Stimulated activated CD8-positive, alpha-beta memory T cell treated with anti-CD3 and anti-CD28 coated beads, Interleukin-4, amount 100 ng/mL, for 48 hours (primary cell): Measurements from ENCODE around the gene TNFAIP8L1.

Experiments used
- DNase-seq: peaks from one replicate; pipeline ENCODE4 v3.0.0-alpha.2; 2020

TNFAIP8L1 gene

DNA sequence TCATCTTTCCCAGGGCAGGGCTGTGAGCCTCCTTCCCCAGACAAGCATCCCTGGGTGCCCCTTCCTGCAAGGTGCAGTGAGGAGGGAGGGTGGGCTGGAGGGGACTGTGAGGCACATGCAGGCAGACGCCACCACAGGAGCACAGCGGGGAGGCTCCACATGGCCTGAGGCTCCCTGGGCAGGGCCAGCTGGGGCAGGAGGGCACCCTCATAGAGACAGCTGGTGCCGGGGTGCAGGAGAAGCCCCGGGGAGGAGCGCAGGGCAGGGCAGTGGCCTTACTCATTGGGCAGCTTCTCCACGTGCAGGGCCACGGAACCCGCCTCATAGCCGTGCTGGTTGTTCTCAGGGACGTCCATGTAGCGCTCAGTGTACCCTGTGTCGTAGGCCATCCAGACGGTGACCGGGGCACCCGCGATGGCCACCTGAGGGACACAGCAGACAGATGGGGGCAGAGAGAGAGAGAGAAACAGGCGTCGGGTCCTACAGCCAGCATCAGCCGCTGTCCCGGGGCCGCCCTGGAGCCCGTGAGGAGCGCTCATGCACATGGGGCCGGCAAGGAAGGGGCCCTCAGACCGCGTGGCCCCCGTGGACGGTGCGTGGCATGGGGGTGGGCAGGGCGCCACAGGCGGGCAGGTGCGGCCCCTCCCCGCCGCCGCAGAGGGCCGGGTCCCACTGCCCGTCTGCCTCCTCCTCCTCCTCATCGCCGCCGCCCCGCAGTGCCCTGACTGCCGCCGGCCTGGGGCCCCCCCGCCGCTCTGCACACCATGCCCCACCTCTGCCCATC lies 43.3 kb downstream of the TNFAIP8L1 start:
- DNase-seq: no peak

GRCh38 chr19:4684312-4685095 lies 45.2 kb downstream of the TNFAIP8L1 start:
- no peak for DNase-seq

- no peak for DNase-seq
Observed at GRCh38 chr19:4686700-4687099, 47.4 kb downstream of the TNFAIP8L1 start.

DNA sequence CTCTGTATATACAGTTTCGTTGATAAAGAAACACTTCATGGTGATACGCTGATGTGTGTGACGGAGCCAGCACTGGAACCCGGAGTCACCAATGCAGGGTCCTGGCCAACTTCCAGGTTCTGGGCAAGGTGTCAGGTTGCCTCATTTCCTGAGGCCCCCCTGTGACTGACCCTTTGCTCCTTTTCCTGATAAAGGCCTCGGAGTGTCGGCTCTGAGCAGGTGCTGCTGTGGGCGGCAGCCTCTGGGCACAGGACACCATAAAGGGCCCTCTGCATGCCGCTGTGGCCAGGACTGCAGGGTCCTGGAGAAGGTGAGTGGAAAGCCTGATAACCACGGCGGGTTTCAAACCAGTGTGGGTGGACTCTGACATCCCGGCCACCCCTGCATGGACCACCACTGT lies 48.1 kb downstream of the TNFAIP8L1 start:
- no peak for DNase-seq

DNA sequence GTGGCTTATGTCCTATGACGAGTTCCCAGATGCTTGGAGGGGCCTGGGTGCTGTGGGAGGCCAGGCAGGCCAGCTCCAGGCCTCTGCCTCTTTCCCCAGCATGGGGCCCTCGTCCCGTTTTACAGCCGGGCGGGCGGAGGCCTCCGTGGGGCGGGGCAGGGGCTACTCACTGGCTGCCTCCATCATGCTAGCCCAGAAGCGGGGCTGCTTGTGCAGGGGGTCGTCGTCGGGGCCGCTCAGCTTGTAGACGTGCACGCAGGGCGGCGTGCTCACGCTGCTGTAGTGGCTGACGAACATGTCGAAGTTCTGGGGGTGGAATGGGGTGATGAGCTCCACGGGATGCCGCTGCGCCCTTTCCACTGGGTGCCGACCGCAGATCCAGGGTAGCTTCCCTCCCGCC lies 49.3 kb downstream of the TNFAIP8L1 start:
- DNase-seq: no peak

GRCh38 chr19:4689403-4689802 lies 50.1 kb downstream of the TNFAIP8L1 start:
- no peak for DNase-seq

GRCh38 chr19:4690361-4690760 lies 51.0 kb downstream of the TNFAIP8L1 start:
- no peak for DNase-seq

GRCh38 chr19:4691373-4691772 lies 52.1 kb downstream of the TNFAIP8L1 start:
- no peak for DNase-seq

GRCh38 chr19:4692251-4693077 lies 53.1 kb downstream of the TNFAIP8L1 start:
- no peak for DNase-seq

GRCh38 chr19:4693078-4693350 lies 53.7 kb downstream of the TNFAIP8L1 start:
- DNase-seq: no peak

DNA sequence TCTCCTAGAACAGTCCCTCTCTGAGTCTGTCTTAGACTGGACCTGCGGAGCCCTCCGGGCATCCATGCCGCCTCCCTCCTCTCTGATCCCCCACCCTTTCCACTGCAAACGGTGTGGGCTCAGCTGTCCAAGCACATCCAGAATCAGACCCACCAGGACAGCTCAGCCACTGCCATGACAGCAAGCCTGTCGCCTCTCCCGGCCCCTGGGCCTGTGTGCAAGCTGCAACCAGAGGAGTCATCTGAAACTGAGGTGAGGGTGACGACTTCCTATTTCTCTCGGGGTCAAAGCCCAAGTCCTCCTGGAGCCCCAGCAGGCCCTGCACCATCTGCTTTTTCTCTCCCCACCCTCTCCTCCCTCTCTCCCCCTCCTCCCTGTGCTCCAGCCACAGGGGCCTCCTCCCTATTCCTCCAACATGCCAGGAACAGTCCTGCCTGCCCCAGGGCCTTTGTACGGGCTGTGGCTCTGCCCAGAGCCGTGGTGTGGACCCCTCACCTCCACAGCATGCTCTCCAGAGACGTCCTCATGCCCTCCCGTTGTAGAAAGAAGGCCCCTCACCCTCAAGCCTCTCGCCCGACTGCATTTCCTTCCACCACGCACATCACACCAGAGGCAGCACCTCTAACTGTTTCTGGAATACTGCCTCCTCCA lies 54.3 kb downstream of the TNFAIP8L1 start:
- DNase-seq: no peak

- DNase-seq: no peak
Observed at GRCh38 chr19:4694211-4694987, 55.1 kb downstream of the TNFAIP8L1 start.

DNA sequence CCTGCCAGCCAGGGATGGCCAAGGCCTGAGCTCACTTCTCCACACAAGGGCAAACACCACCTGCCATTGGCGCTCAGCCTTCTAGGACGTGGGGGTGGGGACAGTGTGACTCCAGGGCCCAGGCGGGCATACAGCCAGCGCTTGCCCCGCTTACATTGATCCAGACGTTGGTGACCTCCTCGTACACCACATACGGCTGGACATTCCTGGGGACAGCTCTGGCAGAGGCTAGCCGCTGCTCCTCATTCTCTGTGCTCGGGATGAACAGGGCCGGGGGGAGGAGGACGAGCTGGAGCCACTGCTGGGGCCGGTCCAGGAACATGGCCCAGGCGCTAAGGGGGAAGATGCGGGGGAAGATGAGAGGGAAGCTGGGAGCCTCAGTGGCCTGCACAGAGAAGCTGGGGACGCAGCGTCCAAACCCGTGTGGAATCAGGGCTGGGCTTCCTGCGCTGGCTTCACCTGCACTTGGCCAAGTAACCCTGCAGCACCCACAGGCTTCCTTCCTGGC lies 56.0 kb downstream of the TNFAIP8L1 start:
- no peak for DNase-seq

DNA sequence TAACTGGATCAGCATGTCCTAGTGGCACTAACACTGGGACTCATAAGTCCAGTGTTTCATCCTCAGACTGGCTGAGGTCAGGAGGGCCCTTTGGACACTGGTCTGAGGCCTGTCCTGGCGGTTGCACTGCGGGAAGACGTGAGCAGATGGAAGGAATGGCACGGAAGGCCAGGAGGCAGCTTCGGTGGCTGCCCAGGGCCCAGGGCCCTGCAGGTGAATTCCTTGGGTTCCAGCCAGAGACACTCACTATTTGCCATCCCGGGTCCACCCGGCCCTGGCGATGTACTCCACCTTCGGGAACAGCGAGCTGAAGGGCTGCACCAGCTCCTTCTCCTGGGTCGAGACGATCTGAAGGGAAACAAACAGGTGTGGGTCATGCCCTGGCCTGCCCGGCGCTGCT lies 58.0 kb downstream of the TNFAIP8L1 start:
- no peak for DNase-seq

DNA sequence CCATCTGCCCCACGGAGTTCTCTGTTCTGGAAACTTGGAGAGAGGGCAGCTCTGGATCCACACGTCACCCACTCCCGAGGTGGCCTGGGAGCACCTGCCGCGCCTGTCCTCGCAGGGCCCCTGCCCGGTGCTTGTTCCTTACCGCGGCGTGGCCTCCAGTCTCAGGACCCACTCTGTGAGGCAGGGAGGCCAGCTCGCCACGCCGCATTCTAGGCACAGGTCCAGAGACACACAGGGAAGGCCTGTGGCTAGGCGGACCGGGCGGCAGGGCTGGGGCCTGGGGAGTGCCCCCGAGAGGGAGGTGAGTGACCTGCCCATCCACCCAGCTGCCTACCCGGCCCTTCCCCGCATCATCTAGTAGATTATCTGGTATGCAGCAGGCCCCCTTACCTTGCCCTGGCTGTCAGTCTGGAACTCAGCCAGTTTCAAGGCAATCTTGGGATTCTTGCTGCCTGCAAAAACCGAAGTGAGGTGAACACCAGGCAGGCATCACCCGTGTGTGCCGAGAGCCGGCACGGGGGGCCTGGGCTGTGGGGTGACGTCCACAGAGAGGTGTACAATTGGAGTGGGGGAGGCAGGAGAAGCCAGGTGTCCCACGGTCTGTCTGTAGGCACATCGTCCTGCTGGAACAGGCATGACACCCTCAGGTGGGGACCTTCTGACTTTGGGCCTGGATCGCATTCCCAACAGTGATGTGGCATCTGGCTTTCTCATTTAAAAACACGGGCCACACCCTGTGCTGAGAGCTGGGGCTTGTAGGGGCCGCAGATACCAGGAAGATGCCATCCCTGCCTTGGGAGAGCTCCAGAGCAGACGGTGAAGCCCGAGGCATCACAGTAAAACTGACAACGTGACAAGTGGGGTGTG lies 60.7 kb downstream of the TNFAIP8L1 start:
- DNase-seq: no peak

GRCh38 chr19:4700693-4700970 lies 61.3 kb downstream of the TNFAIP8L1 start:
- DNase-seq: no peak

DNA sequence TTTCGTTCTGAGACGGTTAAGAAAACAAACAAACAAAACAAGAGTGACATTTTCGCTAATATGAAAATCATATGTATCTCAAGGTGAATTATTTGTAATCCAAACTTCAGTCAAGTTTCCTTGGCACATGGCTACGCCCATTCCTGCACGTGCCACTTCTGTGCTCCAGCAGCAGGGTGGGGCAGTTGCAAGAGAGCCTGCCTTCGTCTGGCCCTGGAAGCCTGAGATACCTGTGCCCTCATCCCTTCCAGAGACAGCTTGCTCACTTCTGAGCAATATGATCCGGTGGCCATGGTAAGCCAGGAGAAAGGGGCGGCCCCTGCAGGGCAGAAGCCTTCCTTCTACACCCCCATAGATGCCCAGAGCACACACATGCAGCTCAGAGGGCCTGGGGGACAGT lies 62.2 kb downstream of the TNFAIP8L1 start:
- DNase-seq: no peak

DNA sequence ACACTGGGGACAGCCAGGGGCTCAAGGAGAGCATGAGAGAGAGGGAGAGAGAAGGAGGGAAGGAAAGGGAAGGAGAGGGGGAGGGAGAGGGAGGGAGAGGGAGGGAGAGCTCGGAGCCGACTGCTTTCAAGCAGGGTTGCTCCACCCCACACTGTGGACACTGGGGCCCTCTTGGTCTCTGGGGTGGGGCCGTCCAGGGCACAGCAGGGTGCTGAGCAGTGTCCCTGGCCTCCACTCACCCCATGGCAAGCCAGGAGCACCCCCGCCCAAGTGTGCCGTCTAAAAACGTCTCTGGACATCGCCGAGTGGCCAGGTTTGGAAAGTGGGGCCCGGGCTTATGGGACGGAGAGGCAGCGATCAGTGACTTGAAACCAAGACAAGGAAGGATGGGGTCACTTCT lies 63.4 kb downstream of the TNFAIP8L1 start:
- DNase-seq: no peak

GRCh38 chr19:4703671-4704316 lies 64.5 kb downstream of the TNFAIP8L1 start:
- no peak for DNase-seq

DNA sequence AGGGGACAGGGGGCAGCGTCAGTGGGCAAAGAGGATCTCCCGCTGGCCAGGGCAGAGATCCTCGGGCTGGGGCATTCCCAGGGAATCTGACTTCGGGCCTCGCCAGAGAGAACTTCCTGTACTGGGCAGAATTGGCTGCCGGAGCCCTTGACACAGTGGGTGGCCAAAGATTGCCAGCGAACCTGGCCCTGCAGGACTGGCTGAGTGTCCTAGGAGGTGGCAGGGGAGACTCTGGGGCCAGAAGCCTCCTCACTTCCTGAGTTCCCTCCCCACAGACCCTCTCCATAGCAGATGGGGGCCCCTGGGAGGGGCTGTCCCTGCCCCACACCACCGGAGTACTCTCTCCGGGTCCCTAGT lies 65.0 kb downstream of the TNFAIP8L1 start:
- no peak for DNase-seq
